Amygdala (tissue), 56 donors: ENCODE measurements around the gene CCDC187.
A peak's percentile ranks its signal among the peaks of the same experiment; 100 is the strongest.
"Not testable (repeated sequence)": the region's sequence is repeated elsewhere in the genome, so short reads cannot be mapped to it uniquely, and the experiment has no call there.

Experiments
- DNase-seq, 56 donors: peaks; one replicate each; lab custom pipeline; 2025; lab: John Stamatoyannopoulos, UW

The CCDC187 gene

DNA sequence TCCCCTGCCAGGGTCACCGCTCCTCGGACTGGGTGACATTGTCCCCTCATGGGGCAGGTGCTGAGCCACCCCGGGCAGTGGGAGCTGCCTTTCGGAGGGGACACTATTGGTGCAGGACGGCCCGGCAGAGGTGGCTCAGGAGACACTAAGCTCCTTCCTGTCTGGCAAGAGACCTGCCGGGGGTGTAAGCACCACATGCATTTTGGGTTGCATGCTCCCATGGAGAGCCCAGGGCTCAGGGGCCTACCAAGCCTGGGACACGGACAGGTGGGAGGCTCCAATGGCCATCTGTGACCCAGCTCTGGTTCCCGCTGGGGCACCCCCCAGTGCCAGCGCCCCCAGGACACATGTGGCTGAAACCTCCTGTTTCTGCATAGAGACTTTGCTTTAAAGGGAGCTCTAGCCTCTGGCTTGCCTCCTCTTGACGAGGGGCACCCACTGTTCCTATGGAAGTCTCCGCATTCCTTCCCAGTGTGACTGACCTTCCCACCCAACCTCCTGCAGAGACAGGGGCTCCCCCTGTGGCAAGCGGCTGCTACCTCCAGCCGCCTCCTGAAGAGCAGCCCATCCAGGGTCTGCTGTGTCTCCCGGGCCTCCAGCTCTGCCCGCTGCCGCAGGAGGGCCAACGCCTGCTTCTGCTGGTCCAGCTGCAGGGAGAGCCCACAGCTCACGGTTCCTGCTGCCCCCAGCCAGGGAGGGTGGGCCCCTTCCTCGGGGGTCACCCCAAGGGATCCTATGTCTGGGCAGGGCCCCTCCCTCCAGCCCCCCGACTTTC lies 28.1 kb downstream of the CCDC187 start:
- DNase-seq: no peak

- no peak for DNase-seq
These were observed 28.9 kb downstream of the CCDC187 start for GRCh38 chr9:136274786-136275654.

- DNase-seq: no peak
These were observed 29.7 kb downstream of the CCDC187 start for GRCh38 chr9:136273921-136274785.

DNA sequence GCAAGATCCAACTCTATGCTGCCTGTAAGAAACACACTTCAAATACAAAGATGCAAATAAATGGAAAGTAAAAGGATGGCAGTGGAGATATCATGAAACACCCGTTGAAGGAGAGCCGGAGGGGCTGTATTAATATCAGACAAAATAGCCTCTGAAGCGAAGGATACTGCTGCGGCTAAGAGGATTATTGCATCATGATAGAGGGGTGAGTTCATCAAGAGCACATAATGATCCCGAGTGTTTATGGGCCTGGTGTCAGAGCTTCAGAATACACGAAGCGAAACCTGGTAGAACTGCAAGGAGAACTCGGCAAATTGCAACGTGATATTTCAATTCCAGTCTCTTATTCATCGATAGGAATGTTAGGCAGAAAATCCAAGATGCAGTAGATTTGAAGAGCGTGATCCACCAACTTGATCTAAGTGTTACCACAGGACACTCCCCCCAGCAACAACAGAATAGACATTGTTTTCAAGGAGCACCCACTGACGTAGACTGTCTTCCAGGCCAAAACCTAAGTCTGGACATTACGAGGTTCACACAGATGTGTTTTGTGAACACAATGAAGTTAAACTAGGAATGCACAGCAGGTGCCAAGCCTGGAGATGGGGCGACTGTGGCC lies 30.5 kb downstream of the CCDC187 start:
- no peak for DNase-seq

DNA sequence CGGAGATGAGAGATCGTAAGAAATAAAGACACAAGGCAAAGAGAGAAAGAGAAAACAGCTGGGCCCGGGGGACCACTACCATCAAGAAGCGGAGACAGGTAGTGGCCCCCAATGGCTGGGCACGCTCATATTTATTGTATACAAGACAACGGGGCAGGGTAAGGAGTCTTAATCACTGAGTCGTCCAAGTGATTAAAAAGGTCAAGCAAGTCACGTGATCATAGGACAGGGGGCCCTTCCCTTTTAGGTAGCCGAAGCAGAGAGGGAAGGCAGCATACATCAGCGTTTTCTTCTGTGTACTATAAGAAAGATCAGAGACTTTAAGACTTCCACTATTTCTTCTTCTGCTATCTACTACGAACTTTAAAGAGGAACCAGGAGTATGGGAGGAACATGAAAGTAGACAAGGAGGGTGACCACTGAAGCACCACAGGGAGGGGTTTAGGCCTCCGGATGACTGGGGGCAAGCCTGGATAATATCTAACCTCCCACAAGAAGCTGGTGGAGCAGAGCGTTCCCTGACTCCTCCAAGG lies 33.7 kb downstream of the CCDC187 start:
- peak in 1 of 56 donors; percentile 4 for DNase-seq

- no peak for DNase-seq
These were observed 35.2 kb downstream of the CCDC187 start for GRCh38 chr9:136268735-136269134.

DNA sequence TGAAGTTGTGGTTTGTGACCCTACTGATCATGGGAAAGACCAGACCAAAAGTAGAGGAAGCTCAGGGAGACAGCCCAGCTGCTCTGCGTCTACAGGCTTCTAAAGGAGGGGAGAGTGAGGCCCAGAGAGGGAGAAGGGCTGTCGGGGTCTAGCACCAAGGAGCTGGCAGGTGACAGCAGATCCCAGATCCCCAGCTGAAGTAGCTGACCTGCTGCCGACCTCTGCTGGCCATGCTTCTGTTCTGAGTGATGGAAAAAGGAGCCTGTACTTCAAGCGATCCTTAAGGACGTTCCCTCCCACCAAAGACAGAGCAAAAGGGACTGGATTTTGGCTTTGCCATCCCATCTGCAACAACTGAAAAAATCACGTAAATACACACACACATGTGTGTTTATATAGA lies 35.6 kb downstream of the CCDC187 start:
- DNase-seq: peak in 2 of 56 donors; percentile 2 to 24

- DNase-seq: peak in 53 of 56 donors; percentile 29 to 86 (median 69)
These were observed 36.4 kb downstream of the CCDC187 start for GRCh38 chr9:136267261-136268111.

DNA sequence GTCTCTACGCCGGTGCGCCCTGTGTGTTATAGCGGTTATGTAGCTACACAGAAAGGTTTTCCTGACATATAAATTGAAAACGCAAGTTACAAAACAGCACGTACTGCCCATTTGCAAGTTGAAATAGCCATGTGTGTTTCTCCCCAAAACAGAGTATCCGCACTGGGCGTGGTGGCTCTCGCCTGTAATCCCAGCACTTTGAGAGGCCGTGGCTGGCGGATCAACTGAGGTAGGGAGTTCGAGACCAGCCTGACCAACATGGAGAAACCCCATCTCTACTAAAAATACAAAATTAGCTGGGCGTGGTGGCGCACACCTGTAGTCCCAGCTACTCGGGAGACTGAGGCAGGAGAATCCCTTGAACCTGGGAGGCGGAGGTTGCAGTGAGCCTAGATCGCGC lies 37.3 kb downstream of the CCDC187 start:
- DNase-seq: not testable (repeated sequence)

GRCh38 chr9:136265561-136266355 lies 38.1 kb downstream of the CCDC187 start:
- no peak for DNase-seq

DNA sequence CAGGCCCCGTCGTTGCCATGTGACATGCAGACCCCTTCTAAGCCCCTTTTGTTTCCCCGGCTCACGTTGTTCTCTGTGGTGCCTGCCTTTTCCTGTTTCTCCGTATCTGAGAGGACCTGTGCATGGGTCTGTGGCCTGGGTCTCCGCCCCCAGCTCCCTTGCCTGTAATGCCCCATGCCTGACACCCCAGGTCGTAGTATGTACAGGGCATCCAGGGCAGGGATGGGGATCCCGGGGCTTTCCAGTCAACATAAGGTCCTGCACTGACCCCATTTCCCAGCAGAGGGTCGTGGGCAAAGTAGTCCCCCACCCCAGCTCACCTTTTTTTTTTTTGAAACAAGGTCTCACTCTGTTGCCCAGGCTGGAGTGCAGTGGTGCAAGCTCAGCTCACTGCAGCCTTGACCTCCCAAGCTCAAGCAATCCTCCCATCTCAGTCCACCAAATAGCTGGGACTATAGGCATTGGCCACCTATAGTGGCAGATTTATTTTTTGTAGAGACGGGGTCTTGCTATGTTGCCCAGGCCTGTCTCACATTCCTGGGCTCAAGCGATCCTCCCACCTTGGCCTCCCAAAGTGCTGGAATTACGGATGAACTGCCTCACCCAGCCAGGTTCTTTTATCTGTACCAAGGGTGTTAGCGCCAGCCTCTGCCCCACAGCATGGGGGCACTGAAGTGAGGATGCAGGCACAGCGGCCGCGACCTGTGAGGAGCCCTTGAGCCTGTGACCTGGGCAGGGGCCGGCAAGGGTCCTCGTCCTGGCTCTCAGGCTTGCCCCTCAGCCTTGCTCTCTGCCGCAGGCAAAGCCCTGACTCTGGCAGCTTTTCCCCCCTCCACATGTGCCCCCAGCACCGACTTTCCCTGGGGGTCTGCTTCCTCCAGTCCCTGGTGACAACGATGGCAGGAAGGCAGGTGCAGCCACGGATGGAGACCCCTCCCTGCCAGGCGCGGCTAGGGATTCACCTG lies 39.2 kb downstream of the CCDC187 start:
- no peak for DNase-seq

- no peak for DNase-seq
These were observed 39.9 kb downstream of the CCDC187 start for GRCh38 chr9:136264031-136264430.

DNA sequence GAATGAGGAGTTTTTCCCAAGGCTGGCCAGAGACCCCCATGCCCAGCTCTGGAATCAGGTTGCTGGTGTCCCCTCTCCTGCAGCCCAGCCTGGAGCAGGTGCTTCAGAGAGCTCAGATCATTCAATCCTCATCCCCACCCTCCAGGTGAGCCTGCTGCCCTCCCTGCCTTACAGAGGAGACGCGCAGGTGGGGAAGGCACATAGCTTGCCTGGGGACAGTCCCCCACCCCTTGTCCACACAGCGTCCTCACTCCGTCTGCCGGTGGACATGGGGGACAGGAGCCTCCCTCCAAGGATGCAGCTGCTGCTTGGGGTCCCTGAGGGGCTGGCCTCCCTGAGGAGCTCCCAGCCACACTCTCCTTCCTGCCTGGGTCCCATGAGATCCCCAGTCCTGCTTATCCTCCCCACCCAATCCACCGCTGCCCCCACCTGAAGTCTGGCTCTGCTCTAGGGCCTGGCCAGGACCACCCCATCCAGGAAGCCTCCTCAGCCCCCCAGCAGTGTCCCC lies 41.2 kb downstream of the CCDC187 start:
- DNase-seq: no peak

DNA sequence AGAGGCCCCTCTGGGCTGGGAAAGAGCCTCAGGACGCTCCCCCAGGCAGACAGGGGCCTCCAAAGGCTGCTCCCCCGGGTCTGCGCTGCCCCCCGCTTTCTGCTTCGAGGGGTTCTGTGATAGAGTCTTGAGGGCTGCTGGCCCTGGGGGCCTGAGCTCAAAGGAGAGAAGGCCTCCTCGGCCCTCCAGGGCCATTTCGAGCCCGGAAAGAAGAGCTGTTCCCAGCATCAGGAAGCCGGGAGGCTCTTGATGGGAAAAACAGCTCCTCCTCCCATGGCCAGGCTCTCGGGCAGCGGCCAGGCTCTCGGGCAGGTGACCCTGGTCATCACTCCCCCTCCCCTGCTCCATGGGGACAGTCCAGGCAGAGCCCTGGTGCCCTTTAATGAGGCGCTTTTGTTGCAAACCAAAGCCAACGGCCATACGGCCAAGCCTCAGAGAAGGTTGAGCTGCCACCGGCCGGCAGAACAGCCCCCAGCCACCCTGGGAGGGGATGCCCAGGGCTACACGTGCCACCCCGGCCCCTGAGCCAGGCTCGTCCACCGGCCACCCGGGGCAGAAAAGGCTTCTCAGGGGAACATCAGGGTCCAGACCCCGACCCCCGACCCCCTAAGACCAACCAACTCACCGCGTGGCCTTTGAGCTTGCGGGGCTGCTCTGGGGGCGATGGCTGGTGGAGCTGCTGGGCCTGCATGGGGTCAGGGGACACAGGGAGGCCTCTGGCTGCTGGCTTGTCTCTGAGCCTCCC lies 42.0 kb downstream of the CCDC187 start:
- DNase-seq: no peak

DNA sequence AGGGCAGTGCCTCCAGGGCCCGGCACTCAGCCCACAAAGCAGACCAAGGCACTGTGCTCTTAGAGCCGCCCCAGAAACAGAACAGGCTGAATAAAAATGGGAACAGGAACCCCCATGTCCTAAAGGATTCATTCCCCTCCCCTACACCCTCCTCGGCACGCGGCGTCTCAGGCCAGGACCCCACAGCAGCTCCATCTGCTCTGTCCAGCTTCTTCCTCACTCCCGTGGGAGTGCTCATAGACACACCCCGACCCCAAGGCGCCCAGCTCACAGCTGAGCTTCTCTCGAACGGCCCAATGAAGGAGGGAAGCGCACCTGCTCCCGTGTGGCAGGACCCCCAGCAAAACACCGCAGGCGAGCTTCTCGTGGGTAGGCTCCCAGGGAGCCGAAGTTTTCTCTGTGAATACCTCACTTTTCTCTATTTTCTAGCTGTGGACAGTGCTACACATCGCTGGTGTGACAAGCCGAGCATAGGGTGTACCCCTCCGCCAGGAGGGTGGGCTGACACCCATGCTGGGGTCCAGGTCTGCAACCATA lies 42.9 kb downstream of the CCDC187 start:
- no peak for DNase-seq

- no peak for DNase-seq
These were observed 43.4 kb downstream of the CCDC187 start for GRCh38 chr9:136260521-136260920.
